A549 (cell line): Measurements from ENCODE around the gene ECI1. TPM values are rescaled to one million over a fixed set of nuclear protein-coding genes. Genes with fewer than 3 reads are reported as not detected.
A peak's percentile ranks its signal among the peaks of the same experiment; 100 is the strongest.

Experiments
- ATAC-seq, 2 experiments: fragments of 200-7000 bp in 1 of 2; fragments of >200 bp in 1 of 2; cut with Nextera tagmentation in 1 of 2; cut with Tn5 transposase in 1 of 2; 3 replicates each; pipeline versions ENCODE4 v1.8.0 to v1.9.1; 2018 to 2020; ENCODE audit warnings: mild to moderate bottlenecking in 1 of 2, moderate library complexity in 1 of 2
- CTCF ChIA-PET: fragments of 300-600 bp; sonication (Branson Sonifier 250); formaldehyde crosslinking; extraction: SDS; loops from one replicate; lab custom pipeline; 2021; ENCODE audit warnings: antibody characterized with exemption, inconsistent platforms; lab: Yijun Ruan, JAX
- POLR2A ChIA-PET: fragments of 350-600 bp; formaldehyde crosslinking; extraction: SDS; loops from one replicate; lab custom pipeline; 2021; ENCODE audit warnings: antibody characterized with exemption, inconsistent platforms; lab: Yijun Ruan, JAX
- DNase-seq, 2 experiments: peaks; one replicate each; pipeline versions ENCODE4 v3.0.0 to v3.0.0-alpha.2; 2011 to 2016; ENCODE audit warnings: low read depth in 1 of 2, low spot score in 1 of 2
- FAIRE-seq: peaks from 2 replicates; lab custom pipeline; 2011; peaks lifted over from hg19 to GRCh38; lab: Jason Lieb, UNC
- H3K27ac ChIP-seq, 2 experiments: fragments of >200 bp; sonication (Bioruptor Twin); formaldehyde crosslinking; 3 replicates each; pipeline ENCODE4 v1.5.1; 2016 to 2017
- H3K4me1 ChIP-seq: fragments of >200 bp; sonication (Bioruptor Twin); formaldehyde crosslinking; 3 replicates; pipeline ENCODE4 v1.6.1; 2016
- H3K4me2 ChIP-seq: fragments of >200 bp; sonication (Bioruptor Twin); formaldehyde crosslinking; 3 replicates; pipeline ENCODE4 v1.6.1; 2016
- H3K4me3 ChIP-seq: fragments of >200 bp; sonication (Bioruptor Twin); formaldehyde crosslinking; 3 replicates; pipeline ENCODE4 v1.5.1; 2016
- H3K9me3 ChIP-seq: fragments of >200 bp; sonication (Bioruptor Twin); formaldehyde crosslinking; 3 replicates; pipeline ENCODE4 v1.6.1; 2016
- BCL3 ChIP-seq: fragments of >200 bp; sonication (Bioruptor Twin); formaldehyde crosslinking; IDR thresholded peaks from 3 replicates; pipeline ENCODE4 v1.6.1; 2016
- CBX2 ChIP-seq: fragments of 200-600 bp; sonication (generic); IDR thresholded peaks from 2 replicates; pipeline ENCODE4 v1.6.1; 2016; ENCODE audit warnings: low read depth, mild to moderate bottlenecking, borderline replicate concordance
- CHD2 ChIP-seq: fragments of 150-350 bp; IDR thresholded peaks from 2 replicates; pipeline ENCODE4 v1.6.1; 2014; ENCODE audit warnings: low read length; ENCODE audit not compliant: partially characterized antibody
- EP300 ChIP-seq, 2 experiments: fragments of >200 bp; sonication (Bioruptor Twin); formaldehyde crosslinking; IDR thresholded peaks; 2 replicates in 1 of 2; 3 replicates in 1 of 2; pipeline ENCODE4 v1.6.1; 2016 to 2017
- ESRRA ChIP-seq: fragments of 150-350 bp; IDR thresholded peaks from 2 replicates; pipeline ENCODE4 v1.6.1; 2014; ENCODE audit warnings: mild to moderate bottlenecking, low read length, borderline replicate concordance
- JUN ChIP-seq, 2 experiments: fragments of >200 bp; sonication (Bioruptor Twin); formaldehyde crosslinking; IDR thresholded peaks; 2 replicates in 1 of 2; 3 replicates in 1 of 2; pipeline ENCODE4 v1.6.1; 2016 to 2017
- MAFK ChIP-seq: fragments of 450-650 bp; IDR thresholded peaks from 2 replicates; pipeline ENCODE4 v1.6.1; 2014; ENCODE audit not compliant: partially characterized antibody
- MAX ChIP-seq: IDR thresholded peaks from 2 replicates; pipeline ENCODE4 v1.6.1; 2012
- NR3C1 ChIP-seq: fragments of >200 bp; sonication (Bioruptor Twin); formaldehyde crosslinking; IDR thresholded peaks from 3 replicates; pipeline ENCODE4 v1.6.1; 2017
- POLR2A ChIP-seq: IDR thresholded peaks from 2 replicates; pipeline ENCODE4 v1.6.1; 2012; ENCODE audit warnings: mild to moderate bottlenecking, low read length
- RAD21 ChIP-seq, 2 experiments: fragments of >200 bp in 1 of 2; sonication (Bioruptor Twin) in 1 of 2; formaldehyde crosslinking in 1 of 2; IDR thresholded peaks in 1 of 2; conservative IDR thresholded peaks in 1 of 2; 2 replicates in 1 of 2; 3 replicates in 1 of 2; pipeline ENCODE4 v1.6.1; 2012 to 2018; ENCODE audit warnings: inconsistent platforms in 1 of 2
- TFCP2L1 ChIP-seq: fragments of 250-450 bp; sonication (Bioruptor Pico); IDR thresholded peaks from 2 replicates; pipeline ENCODE4 v1.5.0; 2021; ENCODE audit warnings: mild to moderate bottlenecking
- TP53 ChIP-seq: fragments of 250-450 bp; sonication (Bioruptor Pico); IDR thresholded peaks from 2 replicates; pipeline ENCODE4 v1.5.0; 2021; ENCODE audit warnings: mild to moderate bottlenecking, moderate library complexity
- ZNF302 ChIP-seq: fragments of 250-450 bp; sonication (Bioruptor Pico); IDR thresholded peaks from 2 replicates; pipeline ENCODE4 v1.9.0; 2021; ENCODE audit warnings: inconsistent platforms, mild to moderate bottlenecking, moderate library complexity
- WGBS: methylation state at CpG from one replicate; pipeline ENCODE4 v1.1.6; 2017; ENCODE audit errors: missing lambda C conversion rate; 5-methylcytosine and 5-hydroxymethylcytosine counted together
- polyA plus RNA-seq, 4 experiments: library from polyadenylated mRNA; depleted of rRNA in 3 of 4; stranded (reverse); fragments of >200 nt; fragmentation: RNase III in 1 of 4; extraction: RNeasy Plus Mini Kit Qiagen cat#74134 plus additional on column Dnase treatment in 1 of 4; gene quantifications; 2 replicates in 3 of 4; 3 replicates in 1 of 4; pipeline ENCODE4 v1.2.3, GENCODE V29; 2011 to 2017
- TF ChIP-seq, protein P1 (sequence below): IDR thresholded peaks from 2 replicates; pipeline ENCODE4 v1.6.1; 2012; ENCODE audit warnings: low read depth, borderline replicate concordance
- TF ChIP-seq, protein P2 (sequence below): fragments of >200 bp; sonication (Bioruptor Twin); formaldehyde crosslinking; IDR thresholded peaks from 3 replicates; pipeline ENCODE4 v1.5.1; 2016

The ECI1 gene
- polyA plus RNA-seq, 2 of the 4 experiments (the other 2 are of a cell fraction), result 41.5 to 47.9 TPM

GRCh38 chr16:2237102-2237482 is 14.3 kb downstream of the ECI1 start:
- Histone ChIP-seq H3K4me2 (no peak overlapping the region), H3K27ac (no peak overlapping the region), H3K4me3 (no peak overlapping the region), H3K9me3 (no peaks in the 10 kb centered on the region), H3K4me1 (no peaks in the 10 kb centered on the region)
- DNase-seq (no peak), FAIRE-seq (no peak), ATAC-seq (no peak)
- CTCF ChIA-PET, result interaction anchor here (0.7 to 1.2 kb wide), 2 partner anchors 22 to 42 kb away, joined by 3 read pairs; no protein-coding TSS in a partner anchor
- POLR2A ChIA-PET, result interaction anchor here (0.9 kb wide), 1 partner anchor 11 kb away, joined by 3 read pairs; no protein-coding TSS in a partner anchor
- no peak for TF ChIP-seq MAX
- peak in 1 of 2 experiments; percentile 3; a peak in 1 of 5 replicates for TF ChIP-seq JUN (IDR thresholded peaks at IDR 0.05)
- WGBS, result 90% methylated on average over 10 of the region's 40 CpGs

DNA sequence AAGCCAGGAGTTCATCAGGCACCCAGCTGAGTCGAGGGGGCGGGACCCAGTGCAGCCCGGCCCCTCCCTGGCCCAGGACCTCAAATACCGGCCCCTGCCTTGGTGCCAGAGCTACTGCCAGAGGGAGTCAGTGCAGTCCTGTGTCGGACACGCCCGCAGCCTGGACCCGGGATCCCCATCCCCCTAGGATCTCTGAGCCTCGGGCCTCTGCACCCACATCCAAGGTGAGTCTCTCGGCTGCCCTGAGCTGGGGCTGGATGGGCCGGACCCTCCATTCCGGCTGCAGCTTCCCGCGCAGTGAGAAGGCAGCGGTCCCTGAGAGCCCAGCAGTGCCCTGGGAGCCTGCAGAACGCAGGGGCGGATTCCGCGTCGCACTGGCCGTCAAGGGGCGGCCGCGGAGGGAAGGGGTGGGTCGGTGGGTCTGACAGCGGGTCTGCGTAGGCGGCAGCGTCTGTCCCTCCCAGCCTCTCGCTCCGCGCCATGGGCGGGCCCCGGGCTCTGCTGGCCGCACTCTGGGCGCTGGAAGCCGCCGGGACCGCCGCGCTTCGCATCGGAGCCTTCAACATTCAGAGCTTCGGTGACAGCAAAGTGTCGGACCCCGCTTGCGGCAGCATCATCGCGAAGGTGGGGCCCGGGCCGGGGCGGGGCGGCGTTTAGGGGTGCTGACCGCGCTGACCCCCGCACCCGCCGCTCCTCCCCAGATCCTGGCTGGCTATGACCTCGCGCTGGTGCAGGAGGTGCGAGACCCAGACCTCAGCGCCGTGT is 14.9 kb downstream of the ECI1 start, which contains the start of gene DNASE1L2:
DNASE1L2 (plus strand) TSS at position 108 of the 765 bp plus-strand sequence; CDS start at position 481, 373 bp downstream.
- POLR2A ChIA-PET, result interaction anchor here (0.9 to 1.3 kb wide), 2 partner anchors 15 to 81 kb away, joined by 3 to 4 read pairs; partner anchors contain the start of genes ECI1 and TRAF7

More for the DNA sequence above, 14.9 kb downstream of the ECI1 start, which contains the start of gene DNASE1L2:
- CTCF ChIA-PET, result interaction anchor here (0.9 to 1.2 kb wide), 2 partner anchors 8 to 41 kb away, joined by 3 read pairs; no protein-coding TSS in a partner anchor
- H3K4me3 ChIP-seq, result no peak within 1 kb of the TSS
- TF ChIP-seq TFCP2L1 (CRISPR knock-in tag), result no peak
- no peak for TF ChIP-seq MAFK
- TF ChIP-seq NR3C1, result no peak
- no peak for TF ChIP-seq ESRRA
- TF ChIP-seq EP300 (IDR thresholded peaks at IDR 0.05), result no peak
- TF ChIP-seq TP53, result peak; percentile 52; the same call in 1 of the 2 replicates
- TF ChIP-seq POLR2A, result 0 out of 2 replicates have a peak, but pooled peaks have one; percentile 1
- TF ChIP-seq CHD2, result no peak
- no peak for TF ChIP-seq ZNF302 (CRISPR knock-in tag)
- TF ChIP-seq JUN (IDR thresholded peaks at IDR 0.05), result 0 out of 5 replicates have a peak, but pooled peaks of 1 of the 2 experiments have one; percentile 2
- no peak for TF ChIP-seq CBX2
- TF ChIP-seq, protein P1, sequence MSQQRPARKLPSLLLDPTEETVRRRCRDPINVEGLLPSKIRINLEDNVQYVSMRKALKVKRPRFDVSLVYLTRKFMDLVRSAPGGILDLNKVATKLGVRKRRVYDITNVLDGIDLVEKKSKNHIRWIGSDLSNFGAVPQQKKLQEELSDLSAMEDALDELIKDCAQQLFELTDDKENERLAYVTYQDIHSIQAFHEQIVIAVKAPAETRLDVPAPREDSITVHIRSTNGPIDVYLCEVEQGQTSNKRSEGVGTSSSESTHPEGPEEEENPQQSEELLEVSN, result no peak
- no peak for TF ChIP-seq MAX
- TF ChIP-seq RAD21 (conservative IDR thresholded peaks at IDR 0.05 in 1 of 2, IDR thresholded peaks at IDR 0.05 in 1 of 2), result no peak
- TF ChIP-seq BCL3, result no peak
- TF ChIP-seq, protein P2, sequence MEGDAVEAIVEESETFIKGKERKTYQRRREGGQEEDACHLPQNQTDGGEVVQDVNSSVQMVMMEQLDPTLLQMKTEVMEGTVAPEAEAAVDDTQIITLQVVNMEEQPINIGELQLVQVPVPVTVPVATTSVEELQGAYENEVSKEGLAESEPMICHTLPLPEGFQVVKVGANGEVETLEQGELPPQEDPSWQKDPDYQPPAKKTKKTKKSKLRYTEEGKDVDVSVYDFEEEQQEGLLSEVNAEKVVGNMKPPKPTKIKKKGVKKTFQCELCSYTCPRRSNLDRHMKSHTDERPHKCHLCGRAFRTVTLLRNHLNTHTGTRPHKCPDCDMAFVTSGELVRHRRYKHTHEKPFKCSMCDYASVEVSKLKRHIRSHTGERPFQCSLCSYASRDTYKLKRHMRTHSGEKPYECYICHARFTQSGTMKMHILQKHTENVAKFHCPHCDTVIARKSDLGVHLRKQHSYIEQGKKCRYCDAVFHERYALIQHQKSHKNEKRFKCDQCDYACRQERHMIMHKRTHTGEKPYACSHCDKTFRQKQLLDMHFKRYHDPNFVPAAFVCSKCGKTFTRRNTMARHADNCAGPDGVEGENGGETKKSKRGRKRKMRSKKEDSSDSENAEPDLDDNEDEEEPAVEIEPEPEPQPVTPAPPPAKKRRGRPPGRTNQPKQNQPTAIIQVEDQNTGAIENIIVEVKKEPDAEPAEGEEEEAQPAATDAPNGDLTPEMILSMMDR, result no peak
- TF ChIP-seq, all 56 proteins: peak for 3
- 91% methylated on average over 53 of the region's 64 CpGs for WGBS
- Histone ChIP-seq H3K4me1 (no peaks in the 10 kb centered on the region), H3K27ac (0 out of 6 replicates have a peak within 1 kb of the TSS, but pooled peaks of 1 of the 2 experiments have one; percentile 7), H3K4me2 (no peak within 1 kb of the TSS), H3K9me3 (no peaks in the 10 kb centered on the region)
- peak; percentile 25 to 57 for ATAC-seq
- DNase-seq, result peak in 1 of 2 experiments; percentile 52
- no peak for FAIRE-seq
